HEK293T (cell line): ENCODE measurements around the gene CXCL16.

Experiments used
- FOXM1 ChIP-seq: fragments of 450-650 bp; IDR thresholded peaks from 2 replicates; pipeline ENCODE4 v1.6.1; 2017; ENCODE audit warnings: mild to moderate bottlenecking, borderline replicate concordance
- HDGF ChIP-seq: fragments of 450-650 bp; IDR thresholded peaks from 2 replicates; pipeline ENCODE4 v1.6.1; 2017; ENCODE audit warnings: antibody characterized with exemption, borderline replicate concordance
- LEF1 ChIP-seq: fragments of 450-650 bp; IDR thresholded peaks from 2 replicates; pipeline ENCODE4 v1.6.1; 2017; ENCODE audit warnings: mild to moderate bottlenecking, borderline replicate concordance

GRCh38 chr17:4720787-4721186 lies 18.9 kb downstream of the CXCL16 start:
- TF ChIP-seq FOXM1 = no peak
- no peak for TF ChIP-seq HDGF
- TF ChIP-seq LEF1 = no peak
